ENCODE results near the gene CMIP.

CMIP gene

DNA sequence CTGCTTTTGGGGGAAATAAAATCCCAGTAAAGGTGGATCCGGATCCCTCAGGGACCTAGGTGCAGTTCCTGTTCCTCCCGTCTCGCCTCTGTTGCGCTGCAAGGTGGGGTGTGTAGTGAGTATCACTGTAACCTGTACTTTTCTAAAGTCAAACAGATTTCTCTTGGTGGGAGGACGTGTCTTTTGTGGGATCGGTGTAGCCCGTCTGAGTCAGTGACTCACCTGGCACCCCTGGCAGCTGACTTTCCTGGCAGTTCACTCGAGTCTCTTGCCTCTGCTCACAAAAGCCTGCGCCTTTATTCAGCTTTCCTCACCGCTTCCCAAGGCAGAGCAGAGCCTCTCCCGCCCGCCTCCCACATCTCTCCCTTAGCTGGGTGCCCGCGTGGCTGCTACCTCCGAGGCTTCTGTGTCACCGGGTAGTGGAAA is 85.7 kb downstream of the CMIP start:
- TF ChIP-seq GATA2 (IDR thresholded peaks at IDR 0.05; ENCODE audit: low read depth, low read length) (no peak), GATA3 (IDR thresholded peaks at IDR 0.05; ENCODE audit: low read depth, low read length) (no peak)

DNA sequence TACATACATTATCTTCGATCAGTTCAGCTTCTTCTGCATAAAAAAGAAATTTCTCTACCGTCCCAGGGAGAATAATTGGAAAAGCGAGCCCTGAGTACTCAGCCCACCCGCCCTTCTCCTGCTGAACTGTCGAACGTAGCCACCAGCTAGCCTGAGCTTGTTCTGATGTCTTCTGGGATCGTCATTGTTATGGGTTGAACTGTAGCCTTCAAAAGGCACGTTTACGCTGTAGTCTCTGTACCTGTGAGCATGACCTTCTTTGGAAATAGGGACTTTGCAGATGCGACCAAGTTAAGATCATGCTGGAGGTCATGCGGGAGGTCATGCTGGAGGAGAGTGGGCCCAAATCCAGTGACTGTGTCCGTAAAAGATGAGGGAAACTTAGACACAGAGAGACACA is 86.2 kb downstream of the CMIP start:
- no peak for TF ChIP-seq GATA2 (IDR thresholded peaks at IDR 0.05; ENCODE audit: low read depth, low read length)
- no peak for TF ChIP-seq GATA3 (IDR thresholded peaks at IDR 0.05; ENCODE audit: low read depth, low read length)

DNA sequence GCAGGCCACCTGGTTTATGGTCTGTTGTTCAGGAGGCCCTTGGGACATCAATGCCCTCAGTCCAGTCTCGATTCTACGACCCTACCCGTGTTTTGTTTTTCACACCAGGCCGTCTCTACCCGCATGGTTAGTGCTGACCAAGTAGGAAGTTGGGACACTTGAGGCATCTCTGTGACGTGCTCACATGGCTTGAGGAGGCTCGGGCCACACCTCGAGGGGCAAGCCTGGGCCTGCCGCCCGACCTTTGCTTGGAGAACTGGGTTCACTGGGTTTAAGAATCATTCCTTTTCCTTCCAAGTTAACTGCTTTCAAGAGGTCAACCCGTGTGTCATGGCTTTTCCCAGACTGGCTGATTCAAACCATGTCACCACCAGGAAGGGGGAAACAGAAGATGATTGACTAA is 86.8 kb downstream of the CMIP start:
- TF ChIP-seq GATA3 (IDR thresholded peaks at IDR 0.05; ENCODE audit: low read depth, low read length) (no peak), GATA2 (IDR thresholded peaks at IDR 0.05; ENCODE audit: low read depth, low read length) (no peak)

DNA sequence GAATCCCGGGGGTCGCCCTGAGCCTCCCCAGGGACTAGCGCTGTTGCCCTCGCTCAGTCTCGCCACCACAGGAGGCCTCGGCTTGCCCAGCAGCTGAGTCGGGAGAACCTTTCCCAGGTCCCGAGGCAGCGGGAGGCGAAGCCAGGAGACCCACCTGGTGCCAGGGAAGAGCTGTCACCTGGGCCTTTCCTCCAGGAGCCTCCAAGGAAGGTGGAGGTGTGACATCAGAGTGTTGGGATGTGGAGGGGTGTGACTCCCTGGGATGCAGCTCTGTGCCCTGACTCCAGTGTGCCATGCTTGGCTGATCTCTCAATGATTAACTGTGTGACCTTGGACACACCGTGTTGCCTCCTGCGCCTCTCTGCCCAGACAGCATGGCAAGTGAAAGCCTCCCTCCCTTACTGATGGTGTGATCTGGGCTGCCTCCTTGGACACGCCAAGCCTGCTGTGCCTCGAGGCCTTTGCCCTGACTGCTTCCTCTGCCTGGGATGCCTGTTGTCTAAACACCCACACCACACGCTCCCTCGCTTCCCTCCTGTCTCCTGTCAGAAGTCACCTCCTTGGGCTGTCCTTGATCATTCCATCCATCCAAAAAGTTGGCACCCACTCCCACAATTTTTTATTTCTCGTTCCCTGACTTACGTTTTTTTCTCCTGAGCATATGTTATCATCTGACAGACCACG is 88.0 kb downstream of the CMIP start:
- TF ChIP-seq GATA2 (IDR thresholded peaks at IDR 0.05; ENCODE audit: low read depth, low read length), result no peak
- no peak for TF ChIP-seq GATA3 (IDR thresholded peaks at IDR 0.05; ENCODE audit: low read depth, low read length)

DNA sequence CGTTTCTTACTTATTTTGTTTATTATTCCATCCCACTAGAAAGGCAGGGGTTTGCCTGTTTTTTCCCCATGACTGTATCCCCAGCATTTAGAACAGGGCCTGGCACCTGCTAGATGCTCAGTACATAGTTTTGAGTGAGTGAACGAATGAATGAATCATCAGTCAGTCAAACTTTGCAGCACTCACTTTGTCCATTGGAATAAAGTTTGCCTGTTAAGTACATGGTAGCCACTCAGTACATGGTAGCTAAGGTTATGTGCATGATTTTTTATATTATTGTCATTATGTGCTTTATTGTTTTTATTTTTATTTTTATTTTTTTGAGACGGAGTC is 88.5 kb downstream of the CMIP start:
- TF ChIP-seq GATA2 (IDR thresholded peaks at IDR 0.05; ENCODE audit: low read depth, low read length), result no peak
- no peak for TF ChIP-seq GATA3 (IDR thresholded peaks at IDR 0.05; ENCODE audit: low read depth, low read length)

DNA sequence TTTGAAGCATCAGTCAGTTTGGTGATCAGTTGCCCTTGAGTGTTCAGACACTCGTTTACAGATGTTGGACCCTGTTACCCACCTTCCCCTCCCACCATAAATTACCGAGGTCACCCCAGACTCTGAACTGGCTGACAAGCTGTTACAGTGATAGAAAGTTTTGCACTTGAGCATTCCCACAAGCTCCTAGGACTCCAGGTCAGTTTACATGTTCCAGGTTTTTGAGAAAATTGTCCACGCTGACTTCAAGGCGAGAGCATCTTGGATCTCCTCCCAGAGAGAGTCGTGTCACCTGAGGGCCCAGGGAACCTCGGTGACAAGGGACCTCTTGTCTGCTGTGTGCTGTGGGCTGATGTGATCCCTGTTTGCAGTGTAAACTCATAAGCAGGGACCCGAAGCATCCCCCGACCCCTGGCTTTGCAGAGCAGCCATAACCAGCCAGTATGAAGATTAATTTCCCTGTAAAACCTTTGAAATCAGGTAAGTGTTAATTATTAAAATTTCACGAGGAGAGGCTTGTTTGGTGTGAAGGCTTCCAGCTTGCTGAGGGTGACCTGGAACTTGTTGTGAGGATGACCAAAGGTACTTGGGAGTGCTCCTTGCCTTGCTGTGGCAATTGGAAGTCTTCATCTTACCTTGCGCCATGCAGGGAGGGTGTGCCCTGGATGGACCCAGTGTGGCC is 91.2 kb downstream of the CMIP start:
- TF ChIP-seq GATA3 (IDR thresholded peaks at IDR 0.05; ENCODE audit: low read depth, low read length) (no peak), GATA2 (IDR thresholded peaks at IDR 0.05; ENCODE audit: low read depth, low read length) (no peak)

DNA sequence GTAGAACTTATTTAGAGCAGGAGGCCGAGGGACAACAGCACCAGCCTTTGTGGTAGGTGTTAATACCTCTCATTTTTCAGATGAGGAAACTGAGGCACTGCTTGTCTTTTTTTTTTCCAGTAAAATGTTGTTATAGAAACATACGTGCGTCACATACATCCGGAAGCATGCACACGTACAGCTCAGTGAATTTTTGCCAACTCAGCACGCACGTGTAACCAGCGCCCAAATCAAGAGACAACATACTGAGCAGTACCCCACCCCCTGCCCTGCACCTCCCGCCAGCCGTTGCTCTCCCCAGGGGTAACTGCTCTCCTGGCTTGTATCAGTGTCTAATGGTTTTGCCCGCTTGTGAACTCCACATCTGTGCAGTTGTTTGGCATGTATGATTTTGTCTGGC is 92.0 kb downstream of the CMIP start:
- TF ChIP-seq GATA2 (IDR thresholded peaks at IDR 0.05; ENCODE audit: low read depth, low read length), result no peak
- TF ChIP-seq GATA3 (IDR thresholded peaks at IDR 0.05; ENCODE audit: low read depth, low read length), result no peak

DNA sequence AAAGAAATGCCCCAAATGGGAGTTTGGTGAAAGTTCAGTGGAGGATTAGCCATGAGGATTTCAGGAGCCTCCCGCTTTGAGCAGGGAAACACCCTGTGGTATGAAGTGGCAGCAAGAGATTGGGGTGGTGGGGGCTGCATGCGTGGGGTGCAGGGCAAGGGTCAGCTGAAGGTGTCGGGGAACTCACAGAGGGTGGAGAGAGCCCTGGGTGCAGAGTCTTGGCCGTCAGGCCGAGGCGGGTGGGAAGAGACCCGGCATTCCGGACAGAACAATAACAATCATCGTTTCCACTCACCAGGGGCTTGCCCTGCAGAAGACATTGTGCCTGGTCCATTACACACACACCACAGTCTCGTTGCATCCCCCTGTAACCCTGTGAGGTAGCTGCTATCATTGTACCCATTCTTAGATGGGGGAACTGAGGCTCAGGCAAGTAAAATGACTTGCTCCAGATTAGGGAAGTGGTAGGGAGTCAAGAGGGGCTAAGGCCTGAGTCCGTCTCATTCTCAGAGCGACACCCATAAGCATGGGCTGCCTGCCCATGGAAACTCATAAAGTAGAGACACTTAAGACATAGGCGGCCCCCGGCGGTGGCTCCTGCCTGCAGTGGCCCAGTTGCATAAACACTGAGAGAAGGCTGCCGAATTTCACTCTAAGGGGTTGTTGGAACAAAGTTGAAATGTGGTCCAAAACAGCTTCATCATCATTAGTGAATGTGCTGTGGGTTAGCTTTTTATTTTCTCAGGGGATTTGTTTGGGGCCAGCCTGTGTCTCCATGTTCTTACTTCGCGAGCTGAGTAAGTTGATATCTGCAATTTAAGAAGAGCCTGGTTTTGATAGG is 93.3 kb downstream of the CMIP start:
- TF ChIP-seq GATA2 (IDR thresholded peaks at IDR 0.05; ENCODE audit: low read depth, low read length) (no peak), GATA3 (IDR thresholded peaks at IDR 0.05; ENCODE audit: low read depth, low read length) (no peak)

DNA sequence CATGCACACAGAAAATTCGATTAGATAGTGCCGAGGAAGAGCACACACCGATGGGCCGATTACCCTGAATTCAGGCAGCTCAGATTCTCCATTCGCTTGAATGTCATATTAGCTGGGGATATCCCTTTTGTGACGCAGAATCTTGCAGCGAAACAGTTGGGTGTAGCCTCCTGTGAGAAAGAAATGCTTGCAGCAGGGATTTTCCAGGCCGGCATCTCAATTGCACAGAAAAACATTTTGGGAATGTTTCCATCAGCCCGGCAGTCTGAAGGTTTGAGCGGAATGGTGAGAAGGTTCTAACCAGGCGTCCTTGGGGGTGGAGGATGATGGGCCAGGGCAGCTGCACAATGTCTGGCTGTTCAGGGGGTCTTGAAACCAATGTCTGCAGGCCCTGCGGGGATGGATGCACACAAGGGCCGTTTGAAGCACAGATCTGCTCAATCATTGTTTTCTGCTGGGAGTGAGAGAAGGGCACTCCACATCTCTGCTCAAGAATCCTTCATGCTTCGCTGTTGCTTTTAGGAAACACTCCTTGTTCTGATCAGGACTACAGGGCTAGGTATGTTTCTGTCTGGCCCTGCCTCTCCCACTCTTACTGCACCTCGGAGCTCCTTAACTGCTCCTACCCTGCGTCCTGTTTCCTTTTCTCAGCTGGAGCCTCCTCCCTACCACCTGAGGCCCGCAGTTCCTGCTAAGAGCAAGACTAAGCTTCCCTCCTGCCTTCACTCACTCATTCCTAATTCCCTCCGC is 94.6 kb downstream of the CMIP start:
- no peak for TF ChIP-seq GATA3 (IDR thresholded peaks at IDR 0.05; ENCODE audit: low read depth, low read length)
- TF ChIP-seq GATA2 (IDR thresholded peaks at IDR 0.05; ENCODE audit: low read depth, low read length), result peak; percentile 77

DNA sequence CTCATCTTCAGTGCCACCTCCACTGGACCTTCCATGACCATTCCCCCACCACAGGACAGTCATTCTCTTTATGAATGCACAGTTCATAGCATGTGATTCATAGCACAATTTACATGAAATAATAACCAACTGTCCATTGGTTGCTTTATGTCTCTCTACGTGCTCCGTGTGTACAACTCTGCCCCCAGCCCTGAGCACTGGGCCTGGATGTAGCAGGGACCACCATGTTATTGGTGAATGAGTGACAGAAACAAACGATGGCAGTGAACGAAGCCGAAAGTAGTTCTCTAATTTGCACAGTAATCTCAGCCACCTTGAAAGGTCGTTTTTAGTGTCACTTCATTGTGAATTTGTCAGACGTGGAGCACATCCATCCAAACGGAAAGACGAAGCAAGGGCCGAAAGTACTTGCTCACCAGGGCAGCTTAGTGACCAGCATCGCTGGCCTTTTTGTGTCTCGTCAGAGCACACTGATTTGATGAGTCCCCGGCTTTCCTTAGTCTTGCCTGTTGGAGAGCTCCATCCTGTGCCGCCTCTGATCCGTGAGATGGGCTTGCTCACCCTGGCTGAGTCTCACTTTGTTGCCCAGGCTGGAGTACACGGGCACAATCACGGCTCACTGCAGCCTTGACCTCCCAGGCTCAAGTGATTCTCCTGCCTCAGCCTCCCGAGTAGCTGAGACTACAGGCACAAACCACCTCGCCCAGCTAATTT is 95.3 kb downstream of the CMIP start:
- TF ChIP-seq GATA3 (IDR thresholded peaks at IDR 0.05; ENCODE audit: low read depth, low read length), result no peak
- no peak for TF ChIP-seq GATA2 (IDR thresholded peaks at IDR 0.05; ENCODE audit: low read depth, low read length)

DNA sequence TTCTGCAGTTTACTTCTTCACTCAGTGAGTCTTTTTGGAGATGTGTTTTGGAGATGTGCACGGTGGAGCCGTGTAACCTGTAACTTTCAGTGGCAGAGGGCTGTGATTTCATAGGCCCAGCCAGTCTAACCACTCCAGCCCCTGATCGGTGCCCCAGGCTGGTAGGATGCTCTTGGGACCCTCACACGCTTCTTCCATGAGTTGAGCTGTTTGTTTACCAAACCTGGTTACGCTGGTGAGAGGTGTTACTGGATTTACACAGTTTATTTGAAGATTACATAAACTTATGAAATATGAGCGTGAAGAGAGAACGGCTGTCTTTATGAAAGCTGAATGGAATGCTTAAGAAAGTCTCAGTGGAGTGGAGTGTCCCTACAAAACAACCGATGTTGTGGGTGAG is 96.7 kb downstream of the CMIP start:
- TF ChIP-seq GATA3 (IDR thresholded peaks at IDR 0.05; ENCODE audit: low read depth, low read length) (no peak), GATA2 (IDR thresholded peaks at IDR 0.05; ENCODE audit: low read depth, low read length) (no peak)

DNA sequence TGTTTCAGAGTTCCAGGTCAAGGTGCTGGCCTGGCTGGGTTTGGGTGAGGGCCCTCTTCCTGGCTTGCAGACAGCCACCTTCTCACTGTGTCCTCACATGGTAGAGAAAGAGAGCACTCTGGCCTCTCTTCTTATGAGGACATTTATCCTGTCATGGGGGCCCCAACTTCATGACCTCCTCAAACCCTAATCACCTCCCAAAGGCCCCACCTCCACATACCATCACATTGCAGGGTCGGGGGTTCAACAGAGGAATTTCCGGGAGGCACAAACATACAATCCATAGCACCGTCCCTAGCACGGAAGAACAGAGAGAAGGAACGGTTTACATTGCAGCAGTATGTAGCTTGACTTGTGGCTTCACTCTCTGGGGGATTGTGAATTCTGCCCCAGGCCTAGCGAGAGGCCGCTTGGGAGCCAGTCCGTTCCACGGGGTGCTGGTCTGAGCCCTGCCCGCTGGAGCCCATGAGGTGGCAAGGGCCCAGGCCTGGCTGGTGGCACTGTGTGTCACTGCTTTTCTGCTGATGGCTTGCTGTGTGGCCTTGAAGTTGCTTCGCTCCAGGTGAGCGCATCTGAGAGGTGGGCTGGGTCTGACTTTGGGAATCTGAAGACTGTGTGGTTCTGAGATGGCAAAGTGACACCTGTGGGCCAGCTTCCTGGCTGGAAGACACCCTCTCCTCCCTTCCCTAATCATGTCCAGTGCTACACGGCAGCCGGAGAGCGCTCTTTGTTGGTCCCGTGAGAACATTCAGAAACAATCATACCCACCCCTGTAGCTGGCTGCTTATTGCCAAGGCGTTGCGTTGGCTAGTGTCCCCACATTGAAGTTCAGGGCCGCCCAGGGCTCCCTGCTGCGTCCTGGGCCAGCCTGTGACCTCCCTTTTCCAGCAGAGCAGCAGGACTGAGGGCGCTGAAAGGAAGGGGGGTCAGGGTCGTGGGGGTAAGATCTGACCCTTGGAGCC is 98.3 kb downstream of the CMIP start:
- TF ChIP-seq GATA2 (IDR thresholded peaks at IDR 0.05; ENCODE audit: low read depth, low read length) (no peak), GATA3 (IDR thresholded peaks at IDR 0.05; ENCODE audit: low read depth, low read length) (no peak)

All from SH-SY5Y (cell line).